Measurements from ENCODE around the gene COX4I1. TPM values are rescaled to one million over a fixed set of nuclear protein-coding genes. Genes with fewer than 3 reads are reported as not detected.

The COX4I1 gene
- total RNA-seq, 1 experiment from 2014 or later, result 814 TPM

DNA sequence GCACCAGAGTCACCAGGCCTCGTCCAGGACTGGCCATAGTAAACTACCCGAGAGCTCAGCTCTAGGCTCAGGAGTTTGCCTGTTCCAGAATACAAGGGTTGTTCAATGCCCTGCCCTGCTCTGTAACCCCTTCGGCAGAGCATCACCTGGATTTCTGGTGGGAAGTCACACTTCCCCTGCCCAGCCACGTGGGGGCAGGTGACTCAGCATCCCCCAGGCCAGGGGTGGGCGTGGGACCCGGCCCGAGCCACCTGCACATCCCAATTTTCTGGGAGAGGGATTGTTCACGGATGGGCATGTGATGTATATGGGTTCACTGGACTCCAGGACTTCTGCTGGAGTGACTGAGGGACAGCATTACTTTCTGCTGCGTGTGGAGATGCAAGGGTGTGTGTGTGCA lies 25.8 kb downstream of the COX4I1 start:
- no peaks in the 10 kb centered on the region for H3K36me3 Mint-ChIP-seq (ENCODE audit: insufficient read depth, unreplicated experiment)
- POLR2A ChIA-PET, result no interaction called here
- peaks cover 11% of the 10 kb centered on the region for H3K9me3 Mint-ChIP-seq (ENCODE audit: unreplicated experiment)
- CTCF ChIA-PET, result no interaction called here
- H3K4me1 Mint-ChIP-seq (ENCODE audit: low read depth, unreplicated experiment), result no peaks in the 10 kb centered on the region
- no peaks in the 10 kb centered on the region for H3K27me3 ChIP-seq (replicated peaks; ENCODE audit: control insufficient read depth, insufficient read depth, low read length)
- H3K4me1 ChIP-seq, result peaks cover 3% of the 10 kb centered on the region; the same call in 1 of the 2 replicates
- intact Hi-C loops (cut with micrococcal nuclease; ENCODE audit: unreplicated experiment), result no loop called here
- H3K27me3 Mint-ChIP-seq (ENCODE audit: insufficient read depth, unreplicated experiment), result no peaks in the 10 kb centered on the region
- TF ChIP-seq CTCF (IDR thresholded peaks at IDR 0.05; ENCODE audit: insufficient read depth in 1 of 2, low read depth in 1 of 2, low read length in 1 of 2, severe bottlenecking in 1 of 2, unreplicated experiment in 1 of 2), result peak; percentile 18 to 40
- BruUV-seq (replicated peaks), result no TSS peak
- H3K27ac Mint-ChIP-seq (ENCODE audit: unreplicated experiment), result no peak overlapping the region
- H3K4me3 ChIP-seq (ENCODE audit: low read depth, low read length), result no peak overlapping the region
- no peak overlapping the region for H3K4me3 Mint-ChIP-seq (ENCODE audit: unreplicated experiment)
- no peaks in the 10 kb centered on the region for H3K36me3 ChIP-seq (ENCODE audit: control insufficient read depth, insufficient read depth, low read length)
- no peaks in the 10 kb centered on the region for H3K9me3 ChIP-seq
- DNase-seq, result peak in 1 of 2 experiments; percentile 30

DNA sequence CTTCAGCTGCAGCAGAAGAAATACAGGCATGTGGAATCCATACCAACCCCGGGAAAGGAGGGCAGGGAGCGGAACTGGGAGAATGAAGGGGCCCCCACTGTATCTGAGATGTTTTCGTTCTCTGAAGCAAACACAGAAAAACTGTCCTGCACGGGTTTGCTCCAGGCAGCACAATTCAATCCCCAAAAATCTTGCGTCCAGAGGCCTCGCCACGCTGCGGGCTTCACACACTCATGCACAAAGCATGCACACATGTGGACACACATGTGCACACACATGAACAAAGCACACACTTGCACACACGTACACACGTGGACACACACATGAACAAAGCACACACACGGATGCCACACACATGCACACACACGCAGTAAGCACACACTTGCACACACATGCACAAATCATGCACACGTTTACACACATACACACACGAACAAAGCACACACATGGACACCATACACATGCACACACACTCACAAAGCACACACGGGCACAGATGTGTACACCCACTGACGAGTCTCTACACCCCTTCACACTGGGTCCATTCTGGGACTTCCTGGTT lies 27.3 kb downstream of the COX4I1 start:
- ChIA-PET CTCF (no interaction called here), POLR2A (no interaction called here)
- no peak for DNase-seq
- Mint-ChIP-seq H3K36me3 (ENCODE audit: insufficient read depth, unreplicated experiment) (no peaks in the 10 kb centered on the region), H3K4me3 (ENCODE audit: unreplicated experiment) (no peak overlapping the region), H3K9me3 (ENCODE audit: unreplicated experiment) (peaks cover 11% of the 10 kb centered on the region), H3K27ac (ENCODE audit: unreplicated experiment) (no peak overlapping the region), H3K4me1 (ENCODE audit: low read depth, unreplicated experiment) (no peaks in the 10 kb centered on the region), H3K27me3 (ENCODE audit: insufficient read depth, unreplicated experiment) (no peaks in the 10 kb centered on the region)
- no TSS peak for BruUV-seq (replicated peaks)
- Histone ChIP-seq H3K4me1 (peaks cover under 1% of the 10 kb centered on the region; the same call in 1 of the 2 replicates), H3K9me3 (no peaks in the 10 kb centered on the region), H3K27me3 (replicated peaks; ENCODE audit: control insufficient read depth, insufficient read depth, low read length) (no peaks in the 10 kb centered on the region), H3K36me3 (ENCODE audit: control insufficient read depth, insufficient read depth, low read length) (no peaks in the 10 kb centered on the region), H3K4me3 (ENCODE audit: low read depth, low read length) (no peak overlapping the region)
- intact Hi-C loops (cut with micrococcal nuclease; ENCODE audit: unreplicated experiment), result no loop called here
- TF ChIP-seq CTCF (IDR thresholded peaks at IDR 0.05; ENCODE audit: insufficient read depth in 1 of 2, low read depth in 1 of 2, low read length in 1 of 2, severe bottlenecking in 1 of 2, unreplicated experiment in 1 of 2), result no peak

DNA sequence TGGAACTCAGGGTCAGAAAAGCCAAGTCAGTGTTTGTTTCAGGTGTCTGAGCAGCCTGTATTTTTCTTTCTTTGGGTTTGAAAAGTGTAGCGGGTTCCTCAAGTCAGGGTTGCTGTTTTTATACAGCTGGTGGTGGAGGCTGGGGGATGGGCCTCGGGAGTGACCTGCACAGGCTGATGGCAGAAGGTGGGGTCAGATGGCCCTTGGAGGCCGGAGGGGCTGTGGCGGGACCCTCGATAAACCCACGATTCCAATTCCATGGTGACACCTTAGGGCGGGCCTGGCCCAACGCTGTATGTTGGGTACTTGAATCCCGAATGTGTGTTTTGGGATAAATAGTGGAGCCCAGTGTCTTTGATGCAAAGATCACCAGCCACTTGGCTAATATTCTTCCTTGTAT lies 28.7 kb downstream of the COX4I1 start:
- ChIA-PET CTCF (no interaction called here), POLR2A (no interaction called here)
- H3K27ac Mint-ChIP-seq (ENCODE audit: unreplicated experiment), result no peak overlapping the region
- DNase-seq, result no peak
- no peaks in the 10 kb centered on the region for H3K27me3 Mint-ChIP-seq (ENCODE audit: insufficient read depth, unreplicated experiment)
- intact Hi-C loops (cut with micrococcal nuclease; ENCODE audit: unreplicated experiment), result no loop called here
- no TSS peak for BruUV-seq (replicated peaks)
- Histone ChIP-seq H3K4me3 (ENCODE audit: low read depth, low read length) (no peak overlapping the region), H3K36me3 (ENCODE audit: control insufficient read depth, insufficient read depth, low read length) (no peaks in the 10 kb centered on the region), H3K27me3 (replicated peaks; ENCODE audit: control insufficient read depth, insufficient read depth, low read length) (no peaks in the 10 kb centered on the region), H3K9me3 (no peaks in the 10 kb centered on the region), H3K4me1 (no peaks in the 10 kb centered on the region)
- no peak for TF ChIP-seq CTCF (IDR thresholded peaks at IDR 0.05; ENCODE audit: insufficient read depth in 1 of 2, low read depth in 1 of 2, low read length in 1 of 2, severe bottlenecking in 1 of 2, unreplicated experiment in 1 of 2)
- no peaks in the 10 kb centered on the region for H3K4me1 Mint-ChIP-seq (ENCODE audit: low read depth, unreplicated experiment)
- H3K36me3 Mint-ChIP-seq (ENCODE audit: insufficient read depth, unreplicated experiment), result no peaks in the 10 kb centered on the region
- peaks cover 11% of the 10 kb centered on the region for H3K9me3 Mint-ChIP-seq (ENCODE audit: unreplicated experiment)
- H3K4me3 Mint-ChIP-seq (ENCODE audit: unreplicated experiment), result no peak overlapping the region
